Measurements from ENCODE around the gene TSR3.

TSR3 gene

DNA sequence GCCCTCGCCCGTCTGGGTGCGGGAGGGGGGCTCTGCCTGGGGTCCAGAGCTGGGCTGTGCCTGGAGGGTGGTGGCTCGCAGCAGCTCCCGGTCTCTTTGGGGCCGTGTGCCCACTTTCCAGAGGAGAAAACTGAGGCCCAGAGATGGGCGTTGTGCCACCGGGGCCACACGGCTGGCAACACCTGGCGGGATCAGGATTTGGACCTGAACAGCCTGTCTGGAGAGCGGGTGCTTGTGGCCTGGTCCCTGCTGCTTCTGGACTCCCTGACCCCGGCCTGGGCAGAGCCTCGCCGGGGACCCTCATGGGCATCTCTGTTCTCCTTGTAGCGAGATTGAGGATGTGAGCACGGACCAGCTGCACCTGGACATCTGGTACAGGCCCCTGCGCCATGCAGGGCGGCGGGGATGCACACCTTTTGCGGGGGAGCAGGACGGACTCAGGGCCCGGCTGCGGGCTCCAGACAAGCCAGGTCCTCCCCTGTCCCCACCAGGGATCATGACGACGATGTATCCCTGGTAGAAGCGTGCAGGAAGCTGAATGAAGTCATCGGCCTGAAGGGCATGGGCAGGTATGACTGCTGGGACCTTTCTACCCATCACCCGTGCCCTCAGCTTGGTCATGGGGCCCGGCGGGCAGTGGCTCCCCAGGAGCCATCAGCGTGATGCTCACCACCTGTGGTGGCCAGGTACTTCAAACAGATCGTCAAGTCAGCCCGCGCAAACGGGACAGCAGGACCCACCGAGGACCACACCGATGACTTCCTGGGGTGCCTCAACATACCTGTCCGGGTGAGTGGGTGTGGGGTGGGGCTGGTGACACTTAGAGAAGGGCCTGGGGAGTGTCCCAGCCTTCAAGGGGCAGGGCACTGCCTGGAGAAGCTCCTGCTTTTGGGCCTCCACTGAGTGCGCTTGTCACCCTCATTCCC is 9.9 kb downstream of the TSR3 start:
- no peak overlapping the region for H3K4me3 ChIP-seq (replicated peaks; ENCODE audit: insufficient read depth, low read length)
- DNase-seq (ENCODE audit: low read depth in 1 of 2, low spot score in 1 of 2): no peak
- H3K27me3 ChIP-seq (ENCODE audit: insufficient read depth, poor library complexity, severe bottlenecking): peaks cover 19% of the 10 kb centered on the region
- no peak overlapping the region for H3K27ac ChIP-seq (replicated peaks)
- TF ChIP-seq POLR2AphosphoS5 (IDR thresholded peaks at IDR 0.05; ENCODE audit: low read depth) (no peak), GABPA (IDR thresholded peaks at IDR 0.05; ENCODE audit: low read depth) (no peak), SPI1 (IDR thresholded peaks at IDR 0.05; ENCODE audit: borderline replicate concordance, low read depth) (no peak), CTCF (IDR thresholded peaks at IDR 0.05; ENCODE audit: insufficient read depth, low read length) (no peak)
- TF ChIP-seq, protein P1, sequence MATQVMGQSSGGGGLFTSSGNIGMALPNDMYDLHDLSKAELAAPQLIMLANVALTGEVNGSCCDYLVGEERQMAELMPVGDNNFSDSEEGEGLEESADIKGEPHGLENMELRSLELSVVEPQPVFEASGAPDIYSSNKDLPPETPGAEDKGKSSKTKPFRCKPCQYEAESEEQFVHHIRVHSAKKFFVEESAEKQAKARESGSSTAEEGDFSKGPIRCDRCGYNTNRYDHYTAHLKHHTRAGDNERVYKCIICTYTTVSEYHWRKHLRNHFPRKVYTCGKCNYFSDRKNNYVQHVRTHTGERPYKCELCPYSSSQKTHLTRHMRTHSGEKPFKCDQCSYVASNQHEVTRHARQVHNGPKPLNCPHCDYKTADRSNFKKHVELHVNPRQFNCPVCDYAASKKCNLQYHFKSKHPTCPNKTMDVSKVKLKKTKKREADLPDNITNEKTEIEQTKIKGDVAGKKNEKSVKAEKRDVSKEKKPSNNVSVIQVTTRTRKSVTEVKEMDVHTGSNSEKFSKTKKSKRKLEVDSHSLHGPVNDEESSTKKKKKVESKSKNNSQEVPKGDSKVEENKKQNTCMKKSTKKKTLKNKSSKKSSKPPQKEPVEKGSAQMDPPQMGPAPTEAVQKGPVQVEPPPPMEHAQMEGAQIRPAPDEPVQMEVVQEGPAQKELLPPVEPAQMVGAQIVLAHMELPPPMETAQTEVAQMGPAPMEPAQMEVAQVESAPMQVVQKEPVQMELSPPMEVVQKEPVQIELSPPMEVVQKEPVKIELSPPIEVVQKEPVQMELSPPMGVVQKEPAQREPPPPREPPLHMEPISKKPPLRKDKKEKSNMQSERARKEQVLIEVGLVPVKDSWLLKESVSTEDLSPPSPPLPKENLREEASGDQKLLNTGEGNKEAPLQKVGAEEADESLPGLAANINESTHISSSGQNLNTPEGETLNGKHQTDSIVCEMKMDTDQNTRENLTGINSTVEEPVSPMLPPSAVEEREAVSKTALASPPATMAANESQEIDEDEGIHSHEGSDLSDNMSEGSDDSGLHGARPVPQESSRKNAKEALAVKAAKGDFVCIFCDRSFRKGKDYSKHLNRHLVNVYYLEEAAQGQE (IDR thresholded peaks at IDR 0.05; ENCODE audit: insufficient replicate concordance, low read depth): no peak

GRCh38 chr16:1340730-1341494 is 10.8 kb downstream of the TSR3 start:
- H3K27ac ChIP-seq (replicated peaks): no peak overlapping the region
- H3K27me3 ChIP-seq (ENCODE audit: insufficient read depth, poor library complexity, severe bottlenecking): peaks cover 27% of the 10 kb centered on the region
- no peak for TF ChIP-seq CTCF (IDR thresholded peaks at IDR 0.05; ENCODE audit: insufficient read depth, low read length)
- TF ChIP-seq SPI1 (IDR thresholded peaks at IDR 0.05; ENCODE audit: borderline replicate concordance, low read depth): peak; percentile 38; the same call in 1 of the 2 replicates
- TF ChIP-seq, protein P1 (IDR thresholded peaks at IDR 0.05; ENCODE audit: insufficient replicate concordance, low read depth): no peak
- TF ChIP-seq GABPA (IDR thresholded peaks at IDR 0.05; ENCODE audit: low read depth): no peak
- TF ChIP-seq POLR2AphosphoS5 (IDR thresholded peaks at IDR 0.05; ENCODE audit: low read depth): no peak
- no peak overlapping the region for H3K4me3 ChIP-seq (replicated peaks; ENCODE audit: insufficient read depth, low read length)
- DNase-seq (ENCODE audit: low read depth in 1 of 2, low spot score in 1 of 2): no peak

GRCh38 chr16:1338855-1339675 is 12.6 kb downstream of the TSR3 start:
- DNase-seq (ENCODE audit: low read depth in 1 of 2, low spot score in 1 of 2): no peak
- TF ChIP-seq GABPA (IDR thresholded peaks at IDR 0.05; ENCODE audit: low read depth) (no peak), CTCF (IDR thresholded peaks at IDR 0.05; ENCODE audit: insufficient read depth, low read length) (no peak), SPI1 (IDR thresholded peaks at IDR 0.05; ENCODE audit: borderline replicate concordance, low read depth) (no peak), POLR2AphosphoS5 (IDR thresholded peaks at IDR 0.05; ENCODE audit: low read depth) (no peak)
- TF ChIP-seq, protein P1 (IDR thresholded peaks at IDR 0.05; ENCODE audit: insufficient replicate concordance, low read depth): no peak
- H3K27me3 ChIP-seq (ENCODE audit: insufficient read depth, poor library complexity, severe bottlenecking): peaks cover 46% of the 10 kb centered on the region
- no peak overlapping the region for H3K4me3 ChIP-seq (replicated peaks; ENCODE audit: insufficient read depth, low read length)
- no peak overlapping the region for H3K27ac ChIP-seq (replicated peaks)

All from HL-60 (cell line).